Measurements from ENCODE around the gene ADGRL3.

Gene ADGRL3

GRCh38 chr4:61301271-61301670 is 101.1 kb downstream of the ADGRL3 start:
- ChIA-PET CTCF (interaction anchor here (0.6 kb wide), 1 partner anchor 1107 kb away, joined by 3 read pairs; no protein-coding TSS in a partner anchor), POLR2A (no interaction called here)
- no peaks in the 10 kb centered on the region for H3K9me3 ChIP-seq (ENCODE audit: control insufficient read depth, insufficient read depth, low read depth, low read length)
- no peaks in the 10 kb centered on the region for H3K36me3 ChIP-seq (ENCODE audit: control insufficient read depth in 2 of 2, insufficient read depth in 1 of 2, low read length in 2 of 2)
- no peak overlapping the region for H3K4me3 ChIP-seq (ENCODE audit: low read depth, low read length)
- H3K4me1 ChIP-seq (ENCODE audit: control insufficient read depth, insufficient read depth, low read length): no peaks in the 10 kb centered on the region
- H3K27ac ChIP-seq (ENCODE audit: extremely low read depth, low read depth, low read length): no peak overlapping the region
- TF ChIP-seq EGR2 (tag by site-specific recombination; IDR thresholded peaks at IDR 0.05; ENCODE audit: low read depth) (no peak), AEBP2 (tag by site-specific recombination; IDR thresholded peaks at IDR 0.05; ENCODE audit: borderline replicate concordance) (no peak), ZNF211 (tag by site-specific recombination; IDR thresholded peaks at IDR 0.05; ENCODE audit: low read depth) (no peak), ZEB2 (tag by site-specific recombination; IDR thresholded peaks at IDR 0.05) (no peak), CTCF (tag by site-specific recombination; IDR thresholded peaks at IDR 0.05) (no peak), KLF7 (tag by site-specific recombination; IDR thresholded peaks at IDR 0.05; ENCODE audit: borderline replicate concordance) (no peak), ZNF645 (tag by site-specific recombination; IDR thresholded peaks at IDR 0.05) (no peak), ZNF600 (tag by site-specific recombination; IDR thresholded peaks at IDR 0.05) (no peak), ZNF223 (tag by site-specific recombination; IDR thresholded peaks at IDR 0.05) (no peak), ZNF10 (tag by site-specific recombination; IDR thresholded peaks at IDR 0.05) (no peak), ZNF843 (tag by site-specific recombination; IDR thresholded peaks at IDR 0.05) (no peak), ZNF558 (tag by site-specific recombination; IDR thresholded peaks at IDR 0.05) (no peak), ZNF747 (tag by site-specific recombination; IDR thresholded peaks at IDR 0.05) (no peak), ZNF341 (tag by site-specific recombination; IDR thresholded peaks at IDR 0.05; ENCODE audit: low read depth) (no peak), ZNF670 (tag by site-specific recombination; IDR thresholded peaks at IDR 0.05; ENCODE audit: low read depth) (no peak), ZSCAN30 (tag by site-specific recombination; IDR thresholded peaks at IDR 0.05) (no peak), TSHZ1 (tag by site-specific recombination; IDR thresholded peaks at IDR 0.05; ENCODE audit: borderline replicate concordance) (no peak)

- Histone ChIP-seq H3K4me1 (ENCODE audit: control insufficient read depth, insufficient read depth, low read length) (no peaks in the 10 kb centered on the region), H3K27ac (ENCODE audit: extremely low read depth, low read depth, low read length) (no peak overlapping the region), H3K9me3 (ENCODE audit: control insufficient read depth, insufficient read depth, low read depth, low read length) (no peaks in the 10 kb centered on the region), H3K4me3 (ENCODE audit: low read depth, low read length) (no peak overlapping the region), H3K36me3 (ENCODE audit: control insufficient read depth in 2 of 2, insufficient read depth in 1 of 2, low read length in 2 of 2) (no peaks in the 10 kb centered on the region)
- ChIA-PET POLR2A (no interaction called here), CTCF (no interaction called here)
- TF ChIP-seq SP7 (tag by site-specific recombination; IDR thresholded peaks at IDR 0.05): no peak
- TF ChIP-seq HIC1 (tag by site-specific recombination; IDR thresholded peaks at IDR 0.05): no peak
- no peak for TF ChIP-seq ZNF350 (tag by site-specific recombination; IDR thresholded peaks at IDR 0.05)
- no peak for TF ChIP-seq ZNF335 (tag by site-specific recombination; conservative IDR thresholded peaks at IDR 0.05)
- no peak for TF ChIP-seq ZNF596 (tag by site-specific recombination; IDR thresholded peaks at IDR 0.05)
- TF ChIP-seq ELK4 (IDR thresholded peaks at IDR 0.05; ENCODE audit: borderline replicate concordance, low read depth, low read length): no peak
- no peak for TF ChIP-seq ZIC2 (tag by site-specific recombination; IDR thresholded peaks at IDR 0.05)
Measured at GRCh38 chr4:61308033-61308432, 107.9 kb downstream of the ADGRL3 start.

Data from HEK293 (cell line).